A549 (cell line): ENCODE data around the gene SORCS1.

Experiments
- CTCF ChIP-seq: fragments of >200 bp; sonication (Bioruptor Twin); formaldehyde crosslinking; IDR thresholded peaks from 3 replicates; pipeline ENCODE4 v1.5.1; 2016
- E2F6 ChIP-seq: IDR thresholded peaks from 2 replicates; pipeline ENCODE4 v1.6.1; 2012; ENCODE audit warnings: low read depth, borderline replicate concordance
- JUN ChIP-seq, 2 experiments: fragments of >200 bp; sonication (Bioruptor Twin); formaldehyde crosslinking; IDR thresholded peaks; 2 replicates in 1 of 2; 3 replicates in 1 of 2; pipeline ENCODE4 v1.6.1; 2016 to 2017
- JUNB ChIP-seq: fragments of >200 bp; sonication (Bioruptor Twin); formaldehyde crosslinking; IDR thresholded peaks from 2 replicates; pipeline ENCODE4 v1.6.1; 2016
- MAFK ChIP-seq: fragments of 450-650 bp; IDR thresholded peaks from 2 replicates; pipeline ENCODE4 v1.6.1; 2014; ENCODE audit not compliant: partially characterized antibody
- MAZ ChIP-seq: fragments of 150-350 bp; IDR thresholded peaks from 2 replicates; pipeline ENCODE4 v1.6.1; 2014; ENCODE audit warnings: antibody characterized with exemption, low read depth, low read length, borderline replicate concordance
- POLR2A ChIP-seq: IDR thresholded peaks from 2 replicates; pipeline ENCODE4 v1.6.1; 2012; ENCODE audit warnings: mild to moderate bottlenecking, low read length
- POLR2AphosphoS2 ChIP-seq: conservative IDR thresholded peaks from 2 replicates; pipeline ENCODE4 v1.6.1; 2012; ENCODE audit warnings: low read length, improper control_type of control experiment, inconsistent platforms
- RAD21 ChIP-seq, 2 experiments: fragments of >200 bp in 1 of 2; sonication (Bioruptor Twin) in 1 of 2; formaldehyde crosslinking in 1 of 2; IDR thresholded peaks in 1 of 2; conservative IDR thresholded peaks in 1 of 2; 2 replicates in 1 of 2; 3 replicates in 1 of 2; pipeline ENCODE4 v1.6.1; 2012 to 2018; ENCODE audit warnings: inconsistent platforms in 1 of 2
- RARB ChIP-seq: fragments of 250-450 bp; sonication (Bioruptor Pico); IDR thresholded peaks from 2 replicates; pipeline ENCODE4 v1.8.0; 2021; ENCODE audit warnings: mild to moderate bottlenecking, moderate library complexity
- RCOR1 ChIP-seq: fragments of 150-350 bp; IDR thresholded peaks from 2 replicates; pipeline ENCODE4 v1.6.1; 2014; ENCODE audit warnings: antibody characterized with exemption, low read length, low read depth
- REST ChIP-seq: fragments of 200-600 bp; sonication (generic); IDR thresholded peaks from 2 replicates; pipeline ENCODE4 v1.6.1; 2016; ENCODE audit warnings: antibody characterized with exemption, mild to moderate bottlenecking, moderate library complexity

- TF ChIP-seq POLR2A (no peak), E2F6 (no peak), REST (no peak), RCOR1 (no peak), MAFK (no peak), CTCF (no peak), MAZ (no peak), POLR2AphosphoS2 (no peak), JUN (IDR thresholded peaks at IDR 0.05) (no peak), JUNB (no peak), RAD21 (conservative IDR thresholded peaks at IDR 0.05 in 1 of 2, IDR thresholded peaks at IDR 0.05 in 1 of 2) (no peak), RARB (CRISPR knock-in tag) (no peak)
Measured at GRCh38 chr10:106981452-106982075, 182.9 kb downstream of the SORCS1 start.
